ENCODE data around the gene CSMD2.

The CSMD2 gene

GRCh38 chr1:33970148-33970825, 194.7 kb downstream of the CSMD2 start:
- H3K27ac ChIP-seq (ENCODE audit: low read length) = no peak overlapping the region
- TF ChIP-seq CTCF (IDR thresholded peaks at IDR 0.05; ENCODE audit: low read depth, low read length) = no peak
- no peak for TF ChIP-seq EZH2phosphoT487 (IDR thresholded peaks at IDR 0.05; ENCODE audit: low read depth)

GRCh38 chr1:33966346-33967141, 198.5 kb downstream of the CSMD2 start:
- no peak overlapping the region for H3K27ac ChIP-seq (ENCODE audit: low read length)
- no peaks in the 10 kb centered on the region for H3K79me2 ChIP-seq (ENCODE audit: low read length)
- H3K4me1 ChIP-seq (ENCODE audit: low read length) = no peaks in the 10 kb centered on the region
- TF ChIP-seq EZH2phosphoT487 (IDR thresholded peaks at IDR 0.05; ENCODE audit: low read depth) (no peak), CTCF (IDR thresholded peaks at IDR 0.05; ENCODE audit: low read depth, low read length) (no peak)
- H3K9ac ChIP-seq (ENCODE audit: low read length) = no peak overlapping the region
- no peaks in the 10 kb centered on the region for H3K9me3 ChIP-seq (ENCODE audit: insufficient read depth, low read length)
- no peak overlapping the region for H2AFZ ChIP-seq (ENCODE audit: low read depth, low read length)
- no peak overlapping the region for H3K4me2 ChIP-seq (ENCODE audit: low read length)
- no peaks in the 10 kb centered on the region for H4K20me1 ChIP-seq (ENCODE audit: insufficient read depth, low read length)
- H3K27me3 ChIP-seq (ENCODE audit: low read depth, low read length) = no peaks in the 10 kb centered on the region
- H3K36me3 ChIP-seq (replicated peaks; ENCODE audit: low read depth, low read length) = no peaks in the 10 kb centered on the region
- H3K4me3 ChIP-seq (ENCODE audit: low read length) = no peak overlapping the region

More at GRCh38 chr1:33970148-33970825, 194.7 kb downstream of the CSMD2 start:
- Histone ChIP-seq H3K27me3 (ENCODE audit: low read depth, low read length) (no peaks in the 10 kb centered on the region), H4K20me1 (ENCODE audit: insufficient read depth, low read length) (no peaks in the 10 kb centered on the region), H2AFZ (ENCODE audit: low read depth, low read length) (no peak overlapping the region), H3K79me2 (ENCODE audit: low read length) (no peaks in the 10 kb centered on the region), H3K4me3 (ENCODE audit: low read length) (no peak overlapping the region), H3K36me3 (replicated peaks; ENCODE audit: low read depth, low read length) (no peaks in the 10 kb centered on the region), H3K9me3 (ENCODE audit: insufficient read depth, low read length) (no peaks in the 10 kb centered on the region), H3K4me2 (ENCODE audit: low read length) (no peak overlapping the region), H3K4me1 (ENCODE audit: low read length) (no peaks in the 10 kb centered on the region), H3K9ac (ENCODE audit: low read length) (no peak overlapping the region)

GRCh38 chr1:33965086-33965485, 199.9 kb downstream of the CSMD2 start:
- Histone ChIP-seq H2AFZ (ENCODE audit: low read depth, low read length) (no peak overlapping the region), H3K27ac (ENCODE audit: low read length) (no peak overlapping the region), H3K4me3 (ENCODE audit: low read length) (no peak overlapping the region), H3K27me3 (ENCODE audit: low read depth, low read length) (no peaks in the 10 kb centered on the region), H3K9me3 (ENCODE audit: insufficient read depth, low read length) (no peaks in the 10 kb centered on the region), H3K79me2 (ENCODE audit: low read length) (no peaks in the 10 kb centered on the region), H3K36me3 (replicated peaks; ENCODE audit: low read depth, low read length) (no peaks in the 10 kb centered on the region), H3K4me1 (ENCODE audit: low read length) (no peaks in the 10 kb centered on the region), H3K9ac (ENCODE audit: low read length) (no peak overlapping the region), H4K20me1 (ENCODE audit: insufficient read depth, low read length) (no peaks in the 10 kb centered on the region), H3K4me2 (ENCODE audit: low read length) (no peak overlapping the region)
- TF ChIP-seq CTCF (IDR thresholded peaks at IDR 0.05; ENCODE audit: low read depth, low read length) (no peak), EZH2phosphoT487 (IDR thresholded peaks at IDR 0.05; ENCODE audit: low read depth) (no peak)

GRCh38 chr1:33962061-33962460, 203.0 kb downstream of the CSMD2 start:
- no peaks in the 10 kb centered on the region for H3K4me1 ChIP-seq (ENCODE audit: low read length)
- no peak overlapping the region for H3K4me2 ChIP-seq (ENCODE audit: low read length)
- H3K4me3 ChIP-seq (ENCODE audit: low read length) = no peak overlapping the region
- H2AFZ ChIP-seq (ENCODE audit: low read depth, low read length) = no peak overlapping the region
- no peak overlapping the region for H3K27ac ChIP-seq (ENCODE audit: low read length)
- no peaks in the 10 kb centered on the region for H3K79me2 ChIP-seq (ENCODE audit: low read length)
- no peak overlapping the region for H3K9ac ChIP-seq (ENCODE audit: low read length)
- H3K27me3 ChIP-seq (ENCODE audit: low read depth, low read length) = no peaks in the 10 kb centered on the region
- H3K36me3 ChIP-seq (replicated peaks; ENCODE audit: low read depth, low read length) = no peaks in the 10 kb centered on the region
- no peaks in the 10 kb centered on the region for H4K20me1 ChIP-seq (ENCODE audit: insufficient read depth, low read length)
- no peaks in the 10 kb centered on the region for H3K9me3 ChIP-seq (ENCODE audit: insufficient read depth, low read length)
- TF ChIP-seq CTCF (IDR thresholded peaks at IDR 0.05; ENCODE audit: low read depth, low read length) (no peak), EZH2phosphoT487 (IDR thresholded peaks at IDR 0.05; ENCODE audit: low read depth) (no peak)
